Fibroblast of lung (primary cell): ENCODE results near the gene IDNK.

ENCODE experiments used
- EZH2 ChIP-seq: IDR thresholded peaks from 2 replicates; pipeline ENCODE4 v1.5.1; 2012; ENCODE audit warnings: low read length, control low read depth, mild to moderate bottlenecking; ENCODE audit errors: missing control alignments
- TF ChIP-seq, protein P1 (sequence below), 2 donors: IDR thresholded peaks in 1 of 2; conservative IDR thresholded peaks in 1 of 2; 1 replicate in 1 of 2; 2 replicates in 1 of 2; pipeline ENCODE4 v1.5.1; 2011 to 2012; ENCODE audit warnings: low read length in 2 of 2, control low read depth in 1 of 2, inconsistent platforms in 1 of 2, low read depth in 1 of 2, mild to moderate bottlenecking in 1 of 2

DNA sequence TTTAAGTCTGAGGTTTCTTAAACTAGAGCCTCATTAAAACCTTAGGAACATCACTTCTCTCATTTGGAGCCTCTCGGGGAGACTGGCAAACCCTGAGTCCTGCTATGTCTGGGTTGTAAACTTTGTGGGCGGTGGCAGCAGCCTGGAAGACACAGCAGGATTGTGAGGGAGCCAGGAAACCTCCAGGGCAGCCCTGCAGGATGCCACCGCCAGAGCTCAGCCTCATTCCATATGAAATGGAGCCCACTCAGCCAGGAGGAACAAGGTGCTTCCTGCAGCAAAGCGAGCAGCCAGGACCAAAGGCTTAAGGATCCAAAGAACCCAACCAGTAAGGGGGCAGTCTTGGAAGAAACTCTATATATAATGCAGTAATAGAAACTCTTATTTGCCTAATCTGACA is 37.9 kb upstream of the IDNK start:
- TF ChIP-seq, protein P1, sequence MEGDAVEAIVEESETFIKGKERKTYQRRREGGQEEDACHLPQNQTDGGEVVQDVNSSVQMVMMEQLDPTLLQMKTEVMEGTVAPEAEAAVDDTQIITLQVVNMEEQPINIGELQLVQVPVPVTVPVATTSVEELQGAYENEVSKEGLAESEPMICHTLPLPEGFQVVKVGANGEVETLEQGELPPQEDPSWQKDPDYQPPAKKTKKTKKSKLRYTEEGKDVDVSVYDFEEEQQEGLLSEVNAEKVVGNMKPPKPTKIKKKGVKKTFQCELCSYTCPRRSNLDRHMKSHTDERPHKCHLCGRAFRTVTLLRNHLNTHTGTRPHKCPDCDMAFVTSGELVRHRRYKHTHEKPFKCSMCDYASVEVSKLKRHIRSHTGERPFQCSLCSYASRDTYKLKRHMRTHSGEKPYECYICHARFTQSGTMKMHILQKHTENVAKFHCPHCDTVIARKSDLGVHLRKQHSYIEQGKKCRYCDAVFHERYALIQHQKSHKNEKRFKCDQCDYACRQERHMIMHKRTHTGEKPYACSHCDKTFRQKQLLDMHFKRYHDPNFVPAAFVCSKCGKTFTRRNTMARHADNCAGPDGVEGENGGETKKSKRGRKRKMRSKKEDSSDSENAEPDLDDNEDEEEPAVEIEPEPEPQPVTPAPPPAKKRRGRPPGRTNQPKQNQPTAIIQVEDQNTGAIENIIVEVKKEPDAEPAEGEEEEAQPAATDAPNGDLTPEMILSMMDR (conservative IDR thresholded peaks at IDR 0.05 in 1 of 2, IDR thresholded peaks at IDR 0.05 in 1 of 2; ENCODE audit: low read depth in 1 of 2, low read length in 2 of 2): no peak
- no peak for TF ChIP-seq EZH2
